AG09309 (cell line): ENCODE results near the gene SPAG4.
A peak's percentile ranks its signal among the peaks of the same experiment; 100 is the strongest.

ENCODE experiments used
- DNase-seq: peaks from one replicate; pipeline ENCODE4 v3.0.0-alpha.2; 2010; ENCODE audit warnings: low read depth
- H3K4me3 ChIP-seq: 2 replicates; pipeline ENCODE4 v1.5.1; 2011; ENCODE audit warnings: mild to moderate bottlenecking, low read depth, low read length, moderate library complexity; ENCODE audit not compliant: control insufficient read depth
- CTCF ChIP-seq: IDR thresholded peaks from 2 replicates; pipeline ENCODE4 v1.5.1; 2011; ENCODE audit warnings: mild to moderate bottlenecking, low read depth, low read length, inconsistent platforms; ENCODE audit not compliant: insufficient read depth, control insufficient read depth; ENCODE audit errors: missing control alignments

SPAG4 gene

GRCh38 chr20:35615667-35616464 is at the start of gene SPAG4:
Gene SPAG4 (plus strand): TSS chr20:35615829. CDS start chr20:35616004, 175 bp downstream.
- TF ChIP-seq CTCF, result no peak
- peak within 1 kb of the TSS; percentile 61 for H3K4me3 ChIP-seq
- DNase-seq, result no peak

- DNase-seq, result no peak
- H3K4me3 ChIP-seq, result no peak overlapping the region
- TF ChIP-seq CTCF, result peak; percentile 13
These were observed 47.0 kb upstream of the SPAG4 start for GRCh38 chr20:35568645-35569044.

- no peak for TF ChIP-seq CTCF
- no peak overlapping the region for H3K4me3 ChIP-seq
- DNase-seq, result no peak
These were observed 44.1 kb upstream of the SPAG4 start for GRCh38 chr20:35571555-35571954.

- DNase-seq, result no peak
- no peak overlapping the region for H3K4me3 ChIP-seq
- no peak for TF ChIP-seq CTCF
These were observed 42.8 kb upstream of the SPAG4 start for GRCh38 chr20:35572838-35573237.

- TF ChIP-seq CTCF, result no peak
- no peak overlapping the region for H3K4me3 ChIP-seq
- DNase-seq, result no peak
These were observed 39.7 kb upstream of the SPAG4 start for GRCh38 chr20:35575958-35576357.

- DNase-seq, result no peak
- no peak overlapping the region for H3K4me3 ChIP-seq
- TF ChIP-seq CTCF, result no peak
These were observed 38.8 kb upstream of the SPAG4 start for GRCh38 chr20:35576816-35577215.
